Activated naive CD8-positive, alpha-beta T cell (primary cell): Measurements from ENCODE around the gene SPTBN1.

Experiments
- H3K27ac Mint-ChIP-seq: one replicate; pipeline ENCODE4 v1.8.0; 2021; ENCODE audit warnings: mixed read lengths
- H3K27me3 Mint-ChIP-seq: one replicate; pipeline ENCODE4 v1.8.0; 2021; ENCODE audit warnings: mixed read lengths
- H3K36me3 Mint-ChIP-seq: one replicate; pipeline ENCODE4 v1.8.0; 2021; ENCODE audit warnings: mixed read lengths
- H3K4me1 Mint-ChIP-seq: one replicate; pipeline ENCODE4 v1.8.0; 2021; ENCODE audit warnings: low read depth, mixed read lengths
- H3K4me3 Mint-ChIP-seq: one replicate; pipeline ENCODE4 v1.8.0; 2021; ENCODE audit warnings: mild to moderate bottlenecking, mixed read lengths
- H3K9me3 Mint-ChIP-seq: one replicate; pipeline ENCODE4 v1.8.0; 2021; ENCODE audit warnings: low read depth, mixed read lengths

The SPTBN1 gene

DNA sequence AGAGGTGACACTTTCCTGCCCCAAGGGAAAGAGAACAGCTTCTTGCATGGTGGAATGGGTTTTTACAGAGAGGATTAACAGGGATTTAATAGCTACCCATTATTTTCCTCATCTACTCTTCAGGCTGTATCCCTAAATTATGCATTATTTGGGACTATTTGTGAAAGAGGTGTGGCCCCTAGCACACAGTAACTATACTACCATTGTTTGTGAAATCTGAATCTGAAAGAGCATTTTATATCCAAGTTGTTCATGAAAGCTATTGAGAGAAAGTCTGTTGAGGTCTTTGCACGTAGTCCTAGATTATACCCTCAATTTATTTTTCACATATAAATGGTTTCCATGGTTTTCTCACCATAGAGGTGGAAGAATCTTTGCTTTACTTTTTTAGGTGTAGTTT lies 78.1 kb downstream of the SPTBN1 start:
- no peak overlapping the region for H3K4me3 Mint-ChIP-seq
- no peak overlapping the region for H3K27ac Mint-ChIP-seq
- no peaks in the 10 kb centered on the region for H3K27me3 Mint-ChIP-seq
- no peaks in the 10 kb centered on the region for H3K9me3 Mint-ChIP-seq
- peaks cover 2% of the 10 kb centered on the region for H3K4me1 Mint-ChIP-seq
- H3K36me3 Mint-ChIP-seq: no peaks in the 10 kb centered on the region

DNA sequence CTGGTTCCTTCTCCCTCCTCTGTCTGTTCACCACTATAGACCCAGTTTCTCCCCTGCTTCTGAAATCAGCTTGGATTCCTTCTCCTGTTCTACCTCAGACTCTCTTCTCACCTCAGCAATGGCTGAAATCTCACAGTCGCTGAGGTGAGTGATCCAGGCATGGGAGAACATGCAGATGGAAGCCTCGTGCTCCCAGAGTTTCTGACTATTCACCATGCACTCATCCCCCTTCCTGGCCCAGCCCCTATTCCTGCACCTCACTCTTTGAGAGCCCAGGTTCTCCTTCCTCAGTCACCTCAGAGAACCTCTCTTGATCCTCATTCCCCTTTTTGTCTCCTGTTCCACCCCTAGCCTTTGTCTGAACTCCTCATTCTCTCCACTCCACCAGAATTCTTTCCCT lies 78.5 kb downstream of the SPTBN1 start:
- Mint-ChIP-seq H3K4me1 (peaks cover 2% of the 10 kb centered on the region), H3K4me3 (no peak overlapping the region), H3K27me3 (no peaks in the 10 kb centered on the region), H3K27ac (no peak overlapping the region), H3K36me3 (no peaks in the 10 kb centered on the region), H3K9me3 (no peaks in the 10 kb centered on the region)

DNA sequence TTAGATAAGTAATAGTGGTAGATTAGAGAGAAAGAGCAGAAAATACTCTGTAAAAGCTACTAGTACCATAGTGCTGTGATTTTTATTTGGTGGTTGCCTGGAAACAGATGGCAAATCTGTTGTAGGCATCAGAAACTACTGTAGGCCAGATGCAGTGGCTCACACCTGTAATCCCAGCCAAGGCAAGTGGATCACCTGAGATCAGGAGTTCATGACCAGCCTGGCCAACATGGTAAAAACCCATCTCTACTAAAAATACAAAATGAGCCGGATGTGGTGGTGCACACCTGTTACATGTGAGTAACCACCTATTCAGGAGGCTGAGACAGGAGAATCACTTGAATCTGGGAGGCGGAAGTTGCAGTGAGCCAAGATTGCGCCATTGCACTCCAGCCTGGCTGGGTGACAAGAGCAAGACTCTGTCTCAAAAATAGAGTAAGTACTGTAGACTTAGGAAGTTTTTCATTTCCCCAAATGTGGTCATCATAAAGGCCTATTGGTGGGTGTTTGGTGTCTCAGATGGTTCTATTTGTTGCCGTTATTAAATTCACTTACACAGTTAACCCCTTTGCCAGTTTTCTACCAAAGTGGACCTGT lies 79.6 kb downstream of the SPTBN1 start:
- Mint-ChIP-seq H3K27me3 (no peaks in the 10 kb centered on the region), H3K27ac (no peak overlapping the region), H3K4me3 (no peak overlapping the region), H3K36me3 (no peaks in the 10 kb centered on the region), H3K9me3 (no peaks in the 10 kb centered on the region), H3K4me1 (no peaks in the 10 kb centered on the region)

DNA sequence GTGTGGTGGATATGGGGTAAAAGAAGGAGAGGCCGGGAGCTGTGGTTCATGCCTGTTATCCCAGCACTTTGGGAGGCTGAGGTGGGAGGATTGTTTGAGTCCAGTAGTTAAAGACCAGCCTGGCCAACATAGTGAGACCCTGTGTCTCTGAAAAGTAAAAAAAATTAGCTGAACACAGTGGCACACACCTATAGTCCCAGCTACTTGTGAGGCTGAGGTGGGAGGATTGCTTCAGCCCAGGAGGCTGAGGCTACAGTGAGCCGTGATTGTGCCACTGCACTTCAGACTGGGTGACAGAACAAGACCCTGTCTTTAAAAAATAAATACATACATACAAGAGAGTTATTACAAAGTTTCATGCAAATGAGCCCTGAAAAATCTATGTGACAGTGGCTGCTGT lies 80.6 kb downstream of the SPTBN1 start:
- H3K9me3 Mint-ChIP-seq: no peaks in the 10 kb centered on the region
- no peaks in the 10 kb centered on the region for H3K4me1 Mint-ChIP-seq
- H3K27ac Mint-ChIP-seq: no peak overlapping the region
- no peaks in the 10 kb centered on the region for H3K36me3 Mint-ChIP-seq
- no peak overlapping the region for H3K4me3 Mint-ChIP-seq
- H3K27me3 Mint-ChIP-seq: no peaks in the 10 kb centered on the region

DNA sequence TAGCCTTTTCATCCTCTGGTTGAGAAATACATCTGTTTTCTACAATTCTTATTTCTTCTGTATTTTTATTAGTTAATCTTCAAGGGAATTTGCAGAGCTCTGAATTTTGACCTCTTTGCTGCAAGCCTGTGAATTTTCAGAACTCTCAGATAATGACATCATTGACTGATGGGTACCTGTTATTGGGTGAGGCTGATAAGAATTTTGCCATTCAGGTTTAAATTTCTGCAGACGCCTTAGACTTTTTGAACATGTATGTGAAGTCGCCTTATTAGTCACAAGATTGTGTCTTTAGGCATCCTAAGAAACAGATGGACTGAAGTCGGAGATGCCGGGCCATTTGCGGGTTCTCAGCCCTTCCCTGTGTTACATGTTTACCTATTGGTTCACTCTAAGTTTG lies 82.4 kb downstream of the SPTBN1 start:
- no peak overlapping the region for H3K27ac Mint-ChIP-seq
- no peaks in the 10 kb centered on the region for H3K36me3 Mint-ChIP-seq
- H3K27me3 Mint-ChIP-seq: no peaks in the 10 kb centered on the region
- H3K4me1 Mint-ChIP-seq: no peaks in the 10 kb centered on the region
- no peak overlapping the region for H3K4me3 Mint-ChIP-seq
- H3K9me3 Mint-ChIP-seq: no peaks in the 10 kb centered on the region

DNA sequence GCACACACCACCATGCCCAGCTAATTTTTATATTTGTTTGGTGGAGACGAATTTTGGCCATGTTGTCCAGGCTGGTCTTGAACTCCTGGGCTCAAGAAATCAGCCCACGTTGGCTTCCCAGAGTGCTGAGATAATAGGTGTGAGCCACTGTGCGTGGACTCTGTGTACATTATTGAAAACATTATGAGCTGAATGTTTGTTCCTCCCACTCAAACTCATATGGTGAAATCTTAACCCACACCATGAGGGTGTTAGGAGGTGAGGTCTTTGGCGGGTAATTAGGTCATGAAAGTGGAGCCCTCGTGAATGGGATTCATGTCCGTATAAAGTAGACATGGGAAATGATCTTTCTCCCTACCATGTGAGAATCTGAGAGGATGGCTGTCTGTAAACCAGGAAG lies 83.6 kb downstream of the SPTBN1 start:
- Mint-ChIP-seq H3K4me3 (no peak overlapping the region), H3K27me3 (no peaks in the 10 kb centered on the region), H3K36me3 (no peaks in the 10 kb centered on the region), H3K4me1 (no peaks in the 10 kb centered on the region), H3K9me3 (no peaks in the 10 kb centered on the region), H3K27ac (no peak overlapping the region)

DNA sequence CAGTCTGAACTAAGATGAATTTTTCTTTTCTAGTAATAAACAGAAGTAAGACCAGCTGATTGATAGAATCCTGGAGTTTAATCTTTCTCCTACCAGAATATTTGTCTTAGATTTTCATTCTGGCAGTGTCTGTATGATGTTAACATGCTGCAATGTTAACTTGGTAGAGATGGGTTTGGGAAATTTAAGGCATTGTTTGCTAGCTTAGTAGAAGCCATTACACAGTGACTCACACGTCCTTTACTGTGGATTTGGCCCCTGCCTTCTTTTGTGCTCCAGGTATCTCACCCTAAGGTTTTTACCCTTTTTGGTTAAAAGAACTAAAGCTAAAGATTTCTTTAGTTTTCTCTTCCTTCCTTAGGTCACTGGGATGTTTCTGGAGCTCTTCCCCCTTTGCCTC lies 84.1 kb downstream of the SPTBN1 start:
- Mint-ChIP-seq H3K9me3 (no peaks in the 10 kb centered on the region), H3K27me3 (no peaks in the 10 kb centered on the region), H3K36me3 (no peaks in the 10 kb centered on the region), H3K4me3 (no peak overlapping the region), H3K27ac (no peak overlapping the region), H3K4me1 (no peaks in the 10 kb centered on the region)

DNA sequence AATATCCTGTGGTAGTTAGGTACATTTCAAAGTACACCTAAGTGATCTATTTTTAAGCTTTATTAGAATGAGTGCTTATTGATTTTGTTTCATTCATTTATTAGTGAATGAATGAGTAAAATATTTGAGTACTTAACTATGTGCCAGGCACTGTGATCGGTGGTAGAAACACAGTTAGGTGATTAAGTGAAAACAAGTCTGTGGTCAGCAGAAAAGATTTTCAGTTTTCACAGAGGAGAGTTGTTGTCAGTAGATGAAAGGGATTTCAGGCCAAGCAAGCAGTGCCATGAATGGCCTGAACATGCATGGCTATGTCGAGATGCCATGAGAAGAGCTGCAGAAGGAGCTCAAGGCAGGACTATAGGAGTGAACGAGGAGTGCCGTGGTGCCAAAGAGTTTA lies 85.9 kb downstream of the SPTBN1 start:
- H3K4me3 Mint-ChIP-seq: no peak overlapping the region
- no peak overlapping the region for H3K27ac Mint-ChIP-seq
- H3K27me3 Mint-ChIP-seq: no peaks in the 10 kb centered on the region
- H3K4me1 Mint-ChIP-seq: peaks cover 2% of the 10 kb centered on the region
- no peaks in the 10 kb centered on the region for H3K9me3 Mint-ChIP-seq
- H3K36me3 Mint-ChIP-seq: no peaks in the 10 kb centered on the region

DNA sequence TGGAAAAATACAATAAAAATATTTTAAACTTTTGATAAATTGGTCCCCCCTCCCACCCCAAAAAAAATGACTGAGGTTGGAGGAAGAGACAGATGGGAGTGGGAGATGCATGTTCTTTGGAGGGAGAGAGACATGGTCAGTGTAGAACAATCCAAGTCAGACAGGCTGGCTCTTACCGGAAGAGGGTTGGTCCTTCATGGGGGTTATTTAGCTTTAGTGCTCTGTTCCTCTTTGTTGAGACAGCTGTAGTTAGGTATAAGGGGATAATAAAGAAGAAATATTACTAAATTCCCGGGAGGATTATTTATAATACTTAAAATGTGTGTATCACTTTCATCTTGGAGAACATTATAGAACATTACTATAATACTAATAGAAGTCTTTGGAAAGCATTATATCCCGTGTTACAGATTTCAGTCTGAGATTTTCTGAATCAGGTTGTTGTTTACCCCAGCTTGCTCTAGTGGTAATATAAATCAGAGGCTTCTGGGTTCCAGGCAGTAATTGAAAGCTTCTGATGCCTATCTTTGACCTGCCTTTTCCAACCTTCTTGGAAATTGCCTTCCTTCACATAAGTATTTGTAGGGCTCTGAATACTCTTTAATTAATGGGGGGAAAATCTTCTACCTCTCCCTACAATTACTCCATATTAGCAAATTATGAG lies 87.7 kb downstream of the SPTBN1 start:
- Mint-ChIP-seq H3K9me3 (no peaks in the 10 kb centered on the region), H3K4me1 (peaks cover 4% of the 10 kb centered on the region), H3K27me3 (no peaks in the 10 kb centered on the region), H3K4me3 (no peak overlapping the region), H3K36me3 (no peaks in the 10 kb centered on the region), H3K27ac (no peak overlapping the region)

DNA sequence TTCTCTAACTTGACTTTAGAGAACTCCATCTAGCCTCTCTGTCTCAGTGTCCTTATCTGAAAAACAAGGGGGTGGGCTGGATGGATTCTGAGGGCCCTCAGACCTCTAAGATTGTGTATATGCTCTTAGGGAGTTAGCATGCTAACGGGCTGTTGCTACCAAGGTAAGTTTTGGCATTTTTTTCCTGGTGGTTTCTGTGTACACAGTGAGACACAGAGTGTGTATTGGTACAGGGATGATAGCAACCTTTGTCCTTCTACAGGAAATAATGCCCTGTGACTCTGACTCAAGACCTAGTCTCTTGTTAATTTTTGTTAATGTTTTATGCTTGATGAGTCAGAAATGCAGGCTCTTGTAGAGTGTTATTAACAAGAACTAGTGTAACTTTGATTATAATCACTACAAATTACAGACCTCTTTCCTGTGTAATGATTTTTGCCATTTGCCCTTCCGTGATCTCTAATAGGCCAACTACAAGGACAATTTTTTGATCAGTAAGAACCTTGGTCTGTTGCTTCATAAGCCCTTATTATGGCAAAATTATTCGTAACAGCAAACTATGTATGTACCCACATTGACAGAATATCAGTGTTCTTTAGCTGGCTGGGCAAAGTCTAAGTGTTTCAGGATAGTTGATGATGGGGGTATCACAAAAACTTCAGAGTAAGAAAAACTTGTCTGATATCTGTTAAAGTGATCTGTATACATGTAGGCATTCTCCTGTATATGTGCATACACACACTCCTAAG lies 89.7 kb downstream of the SPTBN1 start:
- peaks cover 2% of the 10 kb centered on the region for H3K36me3 Mint-ChIP-seq
- no peak overlapping the region for H3K4me3 Mint-ChIP-seq
- no peak overlapping the region for H3K27ac Mint-ChIP-seq
- H3K9me3 Mint-ChIP-seq: no peaks in the 10 kb centered on the region
- H3K4me1 Mint-ChIP-seq: peaks cover 4% of the 10 kb centered on the region
- H3K27me3 Mint-ChIP-seq: no peaks in the 10 kb centered on the region

DNA sequence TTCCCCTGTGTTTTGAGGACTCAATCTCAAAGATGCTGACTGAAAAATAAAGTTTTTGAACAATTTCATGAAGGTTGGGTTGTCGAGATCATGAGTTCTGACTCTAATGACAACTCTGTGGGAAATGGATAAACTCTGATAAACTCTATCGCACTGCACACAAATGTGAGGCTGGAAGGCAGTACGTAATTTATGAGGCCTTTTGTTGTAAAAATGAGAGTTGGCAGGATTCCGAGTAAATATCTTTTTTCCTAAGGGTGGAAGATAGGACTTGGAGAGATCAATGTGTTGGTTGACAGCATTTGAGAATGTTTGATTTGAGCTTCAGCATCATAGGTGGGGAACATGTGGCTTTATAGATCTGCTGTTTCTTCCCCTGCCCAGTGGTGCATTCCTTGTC lies 90.4 kb downstream of the SPTBN1 start:
- H3K9me3 Mint-ChIP-seq: no peaks in the 10 kb centered on the region
- H3K36me3 Mint-ChIP-seq: peaks cover 2% of the 10 kb centered on the region
- H3K4me1 Mint-ChIP-seq: peaks cover 4% of the 10 kb centered on the region
- H3K4me3 Mint-ChIP-seq: no peak overlapping the region
- H3K27ac Mint-ChIP-seq: no peak overlapping the region
- H3K27me3 Mint-ChIP-seq: no peaks in the 10 kb centered on the region

DNA sequence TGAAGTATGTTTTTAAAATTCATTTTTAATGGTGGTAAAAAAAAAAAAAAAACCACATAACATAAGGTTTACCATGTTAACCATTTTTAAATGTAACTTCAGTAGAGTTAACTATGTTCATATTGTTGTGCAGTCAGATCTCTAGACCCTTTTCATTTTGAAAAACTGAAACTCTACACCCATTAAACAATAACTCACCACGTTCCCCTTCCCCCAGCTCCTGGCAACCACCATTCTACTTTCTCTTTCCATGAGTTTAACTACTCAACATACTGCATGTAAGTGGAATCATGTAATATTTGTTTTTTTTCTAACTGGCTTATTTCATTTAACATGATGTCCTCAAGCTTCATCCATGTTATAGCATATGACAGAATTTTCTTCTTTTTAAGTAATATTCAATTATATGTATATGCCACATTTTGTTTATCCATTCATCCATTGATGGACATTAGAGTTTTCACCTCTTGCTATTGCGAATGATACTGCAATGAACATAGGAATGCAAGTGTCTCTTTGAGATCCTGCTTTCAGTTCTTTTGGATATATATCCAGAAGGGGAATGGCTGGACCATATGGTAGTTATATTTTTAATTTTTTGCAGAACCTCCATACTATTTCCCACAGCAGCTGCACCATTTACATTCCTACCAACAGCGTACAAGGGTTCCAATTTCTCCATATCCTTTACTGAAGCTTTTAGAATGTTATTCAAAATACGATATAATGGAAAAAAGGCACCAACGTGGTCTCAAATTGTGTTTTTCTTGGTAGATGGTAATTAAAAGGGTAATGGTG lies 91.0 kb downstream of the SPTBN1 start:
- Mint-ChIP-seq H3K4me1 (peaks cover 5% of the 10 kb centered on the region), H3K27me3 (no peaks in the 10 kb centered on the region), H3K27ac (no peak overlapping the region), H3K36me3 (peaks cover 2% of the 10 kb centered on the region), H3K9me3 (no peaks in the 10 kb centered on the region), H3K4me3 (no peak overlapping the region)

DNA sequence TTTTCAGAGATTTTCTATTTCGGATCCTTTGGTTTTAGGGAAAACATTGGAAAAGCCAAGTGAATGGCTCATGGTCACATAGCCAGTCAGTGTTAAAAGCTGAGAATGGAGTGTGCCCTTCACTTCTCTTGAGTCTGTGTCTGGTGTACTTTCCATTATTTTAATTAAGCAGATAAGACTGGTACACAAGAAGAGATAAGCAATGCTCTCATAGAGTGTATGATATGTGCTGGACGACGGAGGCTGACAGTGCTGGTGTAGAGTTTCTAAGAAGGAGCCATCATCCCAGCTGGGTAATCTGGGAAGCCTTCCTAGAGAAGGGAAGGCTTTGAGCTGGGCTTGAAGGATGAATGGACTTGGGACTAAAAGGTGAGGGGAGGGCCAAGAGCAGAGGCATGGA lies 93.3 kb downstream of the SPTBN1 start:
- H3K4me1 Mint-ChIP-seq: peaks cover 20% of the 10 kb centered on the region
- peaks cover 2% of the 10 kb centered on the region for H3K36me3 Mint-ChIP-seq
- H3K27me3 Mint-ChIP-seq: no peaks in the 10 kb centered on the region
- H3K27ac Mint-ChIP-seq: no peak overlapping the region
- no peaks in the 10 kb centered on the region for H3K9me3 Mint-ChIP-seq
- no peak overlapping the region for H3K4me3 Mint-ChIP-seq

DNA sequence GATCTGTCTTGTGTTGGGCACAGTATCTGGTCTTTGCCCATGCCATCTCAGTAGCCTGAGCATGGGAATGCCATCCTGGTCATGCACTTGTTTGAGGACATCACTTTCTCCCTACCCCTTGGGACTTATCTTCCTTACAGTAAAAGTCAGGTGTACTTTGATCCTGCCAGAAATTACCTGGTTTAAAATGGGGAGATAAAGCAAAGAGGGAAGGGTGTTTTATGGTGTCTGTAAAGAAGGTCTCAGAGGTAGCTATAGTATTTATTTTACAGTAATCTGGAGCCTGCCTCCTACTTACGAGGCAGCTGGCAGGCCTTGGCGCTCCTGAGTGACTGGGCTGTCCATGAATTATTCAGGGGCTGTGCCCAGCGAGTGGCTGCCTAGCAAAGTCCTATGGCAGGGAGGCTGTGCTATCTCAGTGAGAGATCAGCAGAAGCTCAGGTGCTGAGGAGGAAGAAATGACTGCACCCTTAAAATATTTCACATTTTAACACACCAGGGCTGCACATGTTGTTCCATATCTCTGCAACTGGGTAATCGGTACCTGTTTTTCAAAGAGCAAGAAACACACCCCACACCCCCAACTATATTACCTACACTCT lies 93.9 kb downstream of the SPTBN1 start:
- Mint-ChIP-seq H3K4me3 (no peak overlapping the region), H3K4me1 (peaks cover 23% of the 10 kb centered on the region), H3K27ac (no peak overlapping the region), H3K36me3 (peaks cover 2% of the 10 kb centered on the region), H3K27me3 (no peaks in the 10 kb centered on the region), H3K9me3 (no peaks in the 10 kb centered on the region)

DNA sequence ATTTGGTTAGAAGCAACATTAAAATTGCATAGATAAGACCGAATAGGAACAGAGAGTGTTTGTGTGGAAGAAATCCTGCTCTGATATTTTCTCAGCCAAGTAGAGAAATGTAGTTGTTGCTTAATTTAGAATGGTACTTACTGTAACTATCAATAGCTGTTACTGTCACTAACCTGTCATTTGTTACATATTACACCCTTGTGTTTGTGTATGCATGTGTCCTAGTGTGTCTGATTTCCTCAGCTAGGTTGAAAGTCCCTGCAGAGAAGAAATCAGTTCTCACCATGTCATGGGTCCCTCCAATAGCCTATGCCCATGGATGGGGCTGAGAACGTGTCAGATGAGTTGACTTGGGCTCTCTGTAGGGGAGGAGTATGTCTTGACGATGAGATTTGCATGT lies 94.4 kb downstream of the SPTBN1 start:
- Mint-ChIP-seq H3K4me1 (peaks cover 29% of the 10 kb centered on the region), H3K27me3 (no peaks in the 10 kb centered on the region), H3K4me3 (no peak overlapping the region)

More for the DNA sequence above, 94.4 kb downstream of the SPTBN1 start:
- Mint-ChIP-seq H3K36me3 (peaks cover 2% of the 10 kb centered on the region), H3K27ac (no peak overlapping the region), H3K9me3 (no peaks in the 10 kb centered on the region)
